SKM-1 treated with dmso at 0.1 percent for 144 hours (cell line): ENCODE data around the gene C6orf58.
A peak's percentile ranks its signal among the peaks of the same experiment; 100 is the strongest.

ENCODE experiments used
- DNase-seq: peaks from one replicate; lab custom pipeline; 2025; ENCODE audit not compliant: unreplicated experiment; lab: John Stamatoyannopoulos, UW

The C6orf58 gene

GRCh38 chr6:127576874-127577273 lies at the start of gene C6orf58:
TSS of gene C6orf58 (plus strand) at chr6:127577174. CDS start at chr6:127577186, 12 bp downstream.
- DNase-seq: no peak

- DNase-seq: no peak
Observed at GRCh38 chr6:127533011-127533410, 44.0 kb upstream of the C6orf58 start.

GRCh38 chr6:127533736-127534135 lies 43.2 kb upstream of the C6orf58 start:
- DNase-seq: no peak

GRCh38 chr6:127538750-127539264 lies 38.2 kb upstream of the C6orf58 start:
- no peak for DNase-seq

GRCh38 chr6:127539272-127539671 lies 37.7 kb upstream of the C6orf58 start:
- peak; percentile 22 for DNase-seq

- DNase-seq: peak; percentile 17
Observed at GRCh38 chr6:127547215-127547614, 29.8 kb upstream of the C6orf58 start.

- no peak for DNase-seq
Observed at GRCh38 chr6:127547904-127548649, 28.9 kb upstream of the C6orf58 start.

- DNase-seq: no peak
Observed at GRCh38 chr6:127550403-127550802, 26.6 kb upstream of the C6orf58 start.

GRCh38 chr6:127554435-127555006 lies 22.5 kb upstream of the C6orf58 start:
- peak; percentile 21 for DNase-seq

GRCh38 chr6:127561660-127562059 lies 15.3 kb upstream of the C6orf58 start:
- no peak for DNase-seq

- DNase-seq: no peak
Observed at GRCh38 chr6:127564761-127565160, 12.2 kb upstream of the C6orf58 start.

GRCh38 chr6:127566119-127566518 lies 10.9 kb upstream of the C6orf58 start:
- DNase-seq: no peak

GRCh38 chr6:127566651-127567050 lies 10.3 kb upstream of the C6orf58 start:
- DNase-seq: no peak

- no peak for DNase-seq
Observed at GRCh38 chr6:127567476-127567875, 9.5 kb upstream of the C6orf58 start.

- no peak for DNase-seq
Observed at GRCh38 chr6:127570739-127571389, 6.1 kb upstream of the C6orf58 start.

- DNase-seq: no peak
Observed at GRCh38 chr6:127578900-127579299, 1.9 kb downstream of the C6orf58 start.

GRCh38 chr6:127581576-127581975 lies 4.6 kb downstream of the C6orf58 start:
- no peak for DNase-seq

GRCh38 chr6:127582777-127583462 lies 5.9 kb downstream of the C6orf58 start:
- no peak for DNase-seq

GRCh38 chr6:127585123-127585522 lies 8.1 kb downstream of the C6orf58 start:
- no peak for DNase-seq

GRCh38 chr6:127586372-127586771 lies 9.4 kb downstream of the C6orf58 start:
- DNase-seq: no peak

GRCh38 chr6:127587875-127588274 lies 10.9 kb downstream of the C6orf58 start:
- DNase-seq: no peak
